GM18951 (cell line): ENCODE results near the gene CFAP299.
"Not testable (repeated sequence)": the region's sequence is repeated elsewhere in the genome, so short reads cannot be mapped to it uniquely, and the experiment has no call there.

Experiments
- POLR2A ChIP-seq: IDR thresholded peaks from 4 replicates; pipeline ENCODE4 v1.6.1; 2011; ENCODE audit warnings: mild to moderate bottlenecking; ENCODE audit not compliant: insufficient read length, insufficient read depth; ENCODE audit errors: extremely low read depth
- in situ Hi-C: fragments of 300-500 bp; cut with MboI; formaldehyde crosslinking; loops from one replicate; pipeline ENCODE4 v1.12.0; 2022; ENCODE audit warnings: low sequenced_read_pairs, mixed read lengths, inconsistent platforms; ENCODE audit not compliant: unreplicated experiment

CFAP299 gene

GRCh38 chr4:80608281-80608980, 272.9 kb downstream of the CFAP299 start:
- in situ Hi-C loops = no loop called here
- no peak for TF ChIP-seq POLR2A

DNA sequence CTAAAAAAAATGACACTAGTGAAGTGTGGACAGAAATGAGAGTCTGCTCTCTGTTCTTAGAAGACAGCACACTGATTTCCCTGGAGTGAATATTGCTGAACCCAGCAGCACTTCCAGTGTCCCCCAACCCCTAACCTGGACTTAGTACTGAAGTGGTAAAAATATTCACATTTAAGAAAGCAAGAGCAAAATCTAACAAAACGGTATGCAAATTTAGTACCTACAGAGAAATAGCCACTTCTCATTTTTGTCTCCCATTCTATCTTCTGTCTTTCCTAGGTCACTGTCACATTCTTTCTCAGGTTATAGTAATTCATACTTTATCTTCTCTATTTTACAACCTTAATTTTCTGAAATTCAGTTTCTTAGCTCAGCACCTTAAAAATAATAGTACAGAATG, 274.7 kb downstream of the CFAP299 start:
- TF ChIP-seq POLR2A = no peak
- in situ Hi-C loops = no loop called here

- TF ChIP-seq POLR2A = no peak
- in situ Hi-C loops = no loop called here
These were observed 275.5 kb downstream of the CFAP299 start for GRCh38 chr4:80610845-80611677.

GRCh38 chr4:80611678-80611979, 276.1 kb downstream of the CFAP299 start:
- in situ Hi-C loops = no loop called here
- no peak for TF ChIP-seq POLR2A

GRCh38 chr4:80613470-80613869, 277.9 kb downstream of the CFAP299 start:
- in situ Hi-C loops = no loop called here
- no peak for TF ChIP-seq POLR2A

- in situ Hi-C loops = no loop called here
- TF ChIP-seq POLR2A = no peak
These were observed 278.8 kb downstream of the CFAP299 start for GRCh38 chr4:80614319-80614718.

DNA sequence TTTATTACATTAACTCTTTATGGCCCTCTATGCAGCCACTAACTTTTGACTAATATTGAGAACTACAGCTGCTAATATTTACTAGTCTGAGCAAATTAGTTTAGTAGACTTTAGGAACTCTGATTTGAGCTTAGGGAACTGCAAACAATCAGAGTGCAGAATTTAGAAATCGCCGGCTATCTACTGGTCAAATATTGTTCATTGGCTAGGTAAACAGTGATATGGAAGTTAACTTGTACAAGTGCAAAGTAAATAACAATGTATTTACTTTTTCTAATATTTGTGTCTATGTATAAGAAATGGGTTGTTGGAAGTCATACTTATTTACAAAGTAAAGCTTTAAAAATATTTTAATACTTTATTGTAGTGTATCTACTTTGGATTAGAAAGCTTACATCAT, 279.6 kb downstream of the CFAP299 start:
- TF ChIP-seq POLR2A = no peak
- in situ Hi-C loops = no loop called here

- in situ Hi-C loops = no loop called here
- no peak for TF ChIP-seq POLR2A
These were observed 283.6 kb downstream of the CFAP299 start for GRCh38 chr4:80619070-80619674.

DNA sequence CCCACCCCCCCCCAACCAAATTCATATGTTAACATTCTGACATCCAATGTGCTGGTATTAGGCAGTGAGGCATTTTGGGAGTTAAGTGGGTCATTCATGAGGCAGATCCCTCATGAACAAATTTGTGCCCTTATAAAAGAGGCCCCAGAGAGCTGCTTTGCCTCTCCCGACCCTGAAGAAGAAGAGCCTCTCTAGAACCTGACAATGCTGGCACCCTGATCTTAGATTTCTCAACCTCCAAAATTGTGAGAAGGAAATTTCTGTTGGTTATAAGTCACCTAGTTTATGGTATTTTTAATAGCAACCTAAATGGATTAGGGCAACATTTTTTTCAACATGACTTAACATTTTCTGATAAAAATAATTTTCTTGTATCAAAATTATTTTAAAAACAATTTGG, 296.3 kb downstream of the CFAP299 start:
- in situ Hi-C loops = no loop called here
- TF ChIP-seq POLR2A = no peak

DNA sequence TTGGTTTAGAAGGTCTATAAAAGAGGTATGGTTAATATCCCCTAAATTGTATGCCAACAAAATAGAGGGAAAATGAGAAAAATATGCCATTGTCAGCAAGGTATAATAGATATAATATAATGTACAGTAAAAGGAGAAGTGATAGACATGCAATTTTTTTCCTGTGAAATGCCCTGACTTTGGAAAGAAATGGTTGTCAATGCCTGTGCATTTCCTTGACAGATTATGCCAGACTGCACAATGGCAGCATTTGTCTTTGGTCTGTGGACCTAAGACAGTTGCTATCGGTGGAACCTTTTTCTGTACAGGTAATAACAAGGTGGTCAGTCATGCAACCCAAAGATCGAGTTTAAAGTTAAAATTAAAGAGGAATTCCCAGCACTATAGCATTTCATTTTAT, 301.7 kb downstream of the CFAP299 start:
- no peak for TF ChIP-seq POLR2A
- in situ Hi-C loops = no loop called here

DNA sequence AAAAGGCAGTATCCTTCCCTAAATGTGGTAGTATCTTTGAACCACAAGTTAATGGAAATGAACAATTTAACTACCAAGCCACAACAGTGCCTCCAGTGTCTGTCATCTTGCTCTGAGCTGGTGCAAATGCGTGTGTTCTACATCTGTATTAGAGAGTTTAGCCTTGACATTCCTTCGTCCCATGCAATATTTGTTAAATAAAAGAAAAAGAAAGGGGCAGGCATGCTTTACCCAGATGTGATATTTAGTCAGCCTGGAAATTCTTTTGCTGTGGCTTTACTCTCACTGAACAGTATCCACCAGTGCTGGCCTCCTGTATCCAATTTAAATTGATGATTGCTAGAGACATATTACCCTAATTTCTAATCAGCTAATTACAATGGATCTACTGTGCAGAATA, 310.5 kb downstream of the CFAP299 start:
- in situ Hi-C loops = no loop called here

DNA sequence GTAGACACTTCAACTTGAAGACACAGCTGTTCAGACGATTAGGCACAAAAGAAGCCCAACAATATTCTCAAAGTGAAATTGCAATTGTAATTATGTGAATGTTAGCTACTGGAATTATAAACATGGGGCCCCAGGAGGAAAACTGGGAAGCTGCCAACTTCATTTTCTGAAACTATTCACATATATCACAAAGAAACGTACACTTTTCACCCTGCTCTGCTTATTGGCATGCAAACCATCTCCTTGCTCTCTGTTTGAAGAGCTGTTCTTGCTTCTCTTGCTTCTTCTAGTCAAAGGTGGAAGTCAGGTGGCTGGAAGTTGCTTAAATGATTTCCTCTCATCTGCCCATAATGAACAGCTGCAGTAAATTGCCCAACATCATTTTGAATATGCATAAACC, 320.1 kb downstream of the CFAP299 start:
- in situ Hi-C loops = no loop called here

More for the DNA sequence above, 310.5 kb downstream of the CFAP299 start:
- no peak for TF ChIP-seq POLR2A

DNA sequence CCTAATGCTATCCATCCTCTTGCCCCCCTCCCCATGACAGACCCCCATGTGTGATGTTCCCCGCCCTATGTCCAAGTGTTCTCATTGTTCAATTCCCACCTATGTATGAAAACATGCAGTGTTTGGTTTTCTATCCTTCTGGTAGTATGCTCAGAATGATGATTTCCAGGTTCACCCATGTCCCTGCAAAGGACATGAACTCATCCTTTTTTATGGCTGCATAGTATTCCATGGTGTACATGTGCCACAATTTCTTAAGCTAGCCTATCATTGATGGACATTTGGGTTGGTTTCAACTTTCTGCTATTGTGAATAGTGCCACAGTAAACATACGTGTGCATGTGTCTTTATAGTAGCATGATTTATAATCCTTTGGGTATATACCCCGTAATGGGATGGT, 334.6 kb downstream of the CFAP299 start:
- in situ Hi-C loops = not testable (repeated sequence)

More for the DNA sequence above, 320.1 kb downstream of the CFAP299 start:
- TF ChIP-seq POLR2A = no peak

GRCh38 chr4:80678413-80678812, 342.9 kb downstream of the CFAP299 start:
- in situ Hi-C loops = no loop called here
- no peak for TF ChIP-seq POLR2A
